HepG2 (cell line): ENCODE results near the gene SEC24D. TPM values are rescaled to one million over a fixed set of nuclear protein-coding genes. Genes with fewer than 3 reads are reported as not detected.

Experiments
- ATAC-seq: fragments of 200-7000 bp; cut with Tn5 transposase; 3 replicates; pipeline ENCODE4 v1.9.1; 2020; ENCODE audit warnings: mild to moderate bottlenecking, moderate library complexity
- BruUV-seq: library from RNA; stranded (reverse); fragments of 400-500 nt; replicated peaks from 2 replicates; lab custom pipeline; 2021; lab: Mats Ljungman, UMichigan
- CTCF ChIA-PET: fragments of 300-600 bp; formaldehyde crosslinking; extraction: SDS; loops from one replicate; lab custom pipeline; 2021; ENCODE audit warnings: low total read pairs, inconsistent platforms, low intra/inter-chr PET ratio; lab: Yijun Ruan, JAX
- POLR2A ChIA-PET: fragments of 350-600 bp; sonication (Branson Sonifier 250); formaldehyde crosslinking; loops from one replicate; lab custom pipeline; 2020; ENCODE audit warnings: antibody characterized with exemption, inconsistent platforms; lab: Yijun Ruan, JAX
- DNase-seq: peaks from one replicate; pipeline ENCODE4 v3.0.0-alpha.2; 2015; ENCODE audit warnings: low spot score
- FAIRE-seq: peaks from 3 replicates; lab custom pipeline; 2011; peaks lifted over from hg19 to GRCh38; lab: Jason Lieb, UNC
- H2AFZ ChIP-seq: one replicate; pipeline ENCODE4 v1.6.1; 2011; ENCODE audit warnings: low read length, inconsistent platforms
- H3K27ac ChIP-seq: fragments of 300-600 bp; 3 replicates; pipeline ENCODE4 v1.8.0; 2011; ENCODE audit warnings: mixed run types, mild to moderate bottlenecking, mixed read lengths, low read length, inconsistent platforms; ENCODE audit not compliant: insufficient read depth; ENCODE audit errors: extremely low read length
- H3K27me3 ChIP-seq, 2 experiments: fragments of 200-600 bp in 1 of 2; 2 replicates in 1 of 2; 3 replicates in 1 of 2; pipeline versions ENCODE4 v1.6.0 to v1.8.0; 2011; ENCODE audit warnings: low read length in 2 of 2, mild to moderate bottlenecking in 2 of 2, moderate library complexity in 2 of 2, inconsistent platforms in 1 of 2; ENCODE audit not compliant: insufficient read depth in 2 of 2, control insufficient read depth in 1 of 2
- H3K36me3 ChIP-seq, 2 experiments: fragments of 200-600 bp in 1 of 2; replicated peaks in 1 of 2; 2 replicates in 1 of 2; 3 replicates in 1 of 2; pipeline versions ENCODE4 v1.5.1 to v1.8.0; 2011; ENCODE audit warnings: low read length in 2 of 2, inconsistent platforms in 1 of 2; ENCODE audit not compliant: insufficient read depth in 2 of 2, control insufficient read depth in 1 of 2
- H3K4me1 ChIP-seq: 2 replicates; pipeline ENCODE4 v1.5.1; 2012; ENCODE audit warnings: low read length, inconsistent platforms; ENCODE audit not compliant: insufficient read depth
- H3K4me2 ChIP-seq: 2 replicates; pipeline ENCODE4 v1.6.0; 2011; ENCODE audit warnings: low read depth, low read length, inconsistent platforms
- H3K4me3 ChIP-seq, 3 experiments: fragments of 200-600 bp in 1 of 3; sonication (generic), shearing (Covaris generic) in 1 of 3; replicated peaks in 1 of 3; 2 replicates each; pipeline ENCODE4 v1.5.1; 2011 to 2016; ENCODE audit warnings: low read length in 3 of 3, inconsistent platforms in 2 of 3, low read depth in 2 of 3, mild to moderate bottlenecking in 2 of 3, control low read depth in 1 of 3, mixed read lengths in 1 of 3; ENCODE audit not compliant: insufficient read depth in 1 of 3
- H3K79me2 ChIP-seq: one replicate; pipeline ENCODE4 v1.6.1; 2011; ENCODE audit warnings: low read length, inconsistent platforms; ENCODE audit not compliant: insufficient read depth
- H3K9ac ChIP-seq: 2 replicates; pipeline ENCODE4 v1.6.0; 2011; ENCODE audit warnings: mild to moderate bottlenecking, low read depth, low read length, inconsistent platforms; ENCODE audit not compliant: insufficient read depth
- H3K9me3 ChIP-seq: 2 replicates; pipeline ENCODE4 v1.5.1; 2012; ENCODE audit warnings: mild to moderate bottlenecking, low read length
- H4K20me1 ChIP-seq: 2 replicates; pipeline ENCODE4 v1.6.0; 2011; ENCODE audit warnings: inconsistent platforms, mild to moderate bottlenecking, low read length, moderate library complexity; ENCODE audit not compliant: insufficient read depth
- AKNA ChIP-seq: sonication (generic); formaldehyde crosslinking; IDR thresholded peaks from 2 replicates; pipeline ENCODE4 v1.4.0; 2020; ENCODE audit warnings: missing genetic modification reagents, borderline replicate concordance
- BHLHE40 ChIP-seq: IDR thresholded peaks from 2 replicates; pipeline ENCODE4 v1.6.1; 2011; ENCODE audit warnings: low read length, improper control_type of control experiment
- CENPBD1 ChIP-seq: sonication (generic); formaldehyde crosslinking; IDR thresholded peaks from 2 replicates; pipeline ENCODE4 v1.8.0; 2022; ENCODE audit warnings: missing genetic modification reagents, low read depth, mild to moderate bottlenecking, borderline replicate concordance
- HOXA5 ChIP-seq: sonication (generic); formaldehyde crosslinking; IDR thresholded peaks from 2 replicates; pipeline ENCODE4 v1.4.0; 2020; ENCODE audit warnings: missing genetic modification reagents
- MED1 ChIP-seq: sonication (generic); formaldehyde crosslinking; IDR thresholded peaks from 2 replicates; pipeline ENCODE4 v1.4.0; 2020; ENCODE audit warnings: missing genetic modification reagents
- MYPOP ChIP-seq: sonication (generic); formaldehyde crosslinking; IDR thresholded peaks from 2 replicates; pipeline ENCODE4 v1.8.1; 2023; ENCODE audit warnings: mild to moderate bottlenecking, moderate library complexity, missing genetic modification reagents
- NCOA1 ChIP-seq: sonication (generic); formaldehyde crosslinking; IDR thresholded peaks from 2 replicates; pipeline ENCODE4 v1.9.0; 2021; ENCODE audit warnings: missing genetic modification reagents
- NFKBIZ ChIP-seq: IDR thresholded peaks from 2 replicates; pipeline ENCODE4 v1.6.1; 2018; ENCODE audit warnings: missing genetic modification reagents, missing compliant biosample characterization
- STAG1 ChIP-seq: sonication (generic); formaldehyde crosslinking; IDR thresholded peaks from 2 replicates; pipeline ENCODE4 v1.4.0; 2020; ENCODE audit warnings: missing genetic modification reagents
- ZFP41 ChIP-seq: sonication (generic); formaldehyde crosslinking; IDR thresholded peaks from 2 replicates; pipeline ENCODE4 v1.4.0; 2020; ENCODE audit warnings: mild to moderate bottlenecking, missing genetic modification reagents, borderline replicate concordance
- ZNF136 ChIP-seq: sonication (generic); formaldehyde crosslinking; IDR thresholded peaks from 2 replicates; pipeline ENCODE4 v1.8.1; 2022; ENCODE audit warnings: low read depth, mild to moderate bottlenecking, moderate library complexity, missing genetic modification reagents
- ZNF784 ChIP-seq: sonication (generic); formaldehyde crosslinking; IDR thresholded peaks from 2 replicates; pipeline ENCODE4 v1.5.1; 2020; ENCODE audit warnings: missing genetic modification reagents, mild to moderate bottlenecking, borderline replicate concordance
- WGBS: methylation state at CpG from one replicate; pipeline ENCODE4 v1.1.6; 2017; ENCODE audit warnings: low lambda C conversion rate; 5-methylcytosine and 5-hydroxymethylcytosine counted together
- in situ Hi-C: cut with HindIII; loops from 2 replicates; pipeline ENCODE4 v1.10.0; 2017; ENCODE audit warnings: low pct_unique_long_range_greater_than_20kb; ENCODE audit not compliant: extremely low pct_ligation_motif_present
- intact Hi-C: fragments of 100-400 bp; cut with micrococcal nuclease; formaldehyde crosslinking; loops from one replicate; pipeline ENCODE4 v1.10.0; 2022; ENCODE audit not compliant: unreplicated experiment
- polyA plus RNA-seq, 8 experiments: library from polyadenylated mRNA; depleted of rRNA in 3 of 8; stranded (reverse) in 7 of 8; unstranded in 1 of 8; fragments of >200 nt; fragmentation: Illumina TruSeq in 4 of 8; extraction: Trizol in 4 of 8; gene quantifications; 2 replicates each; pipeline versions ENCODE4 v1.2.1 to v1.2.3, GENCODE V29; 2011 to 2016; ENCODE audit warnings: low read depth in 4 of 8, missing spikeins in 1 of 8, mixed read lengths in 1 of 8; ENCODE audit not compliant: insufficient read depth in 1 of 8
- total RNA-seq, 5 experiments: library from RNA; depleted of rRNA; stranded (reverse); fragments of >200 nt; fragmentation: Illumina TruSeq; extraction: Trizol; gene quantifications; 2 replicates each; pipeline ENCODE4 v1.2.3, GENCODE V29; 2016; ENCODE audit warnings: low read depth in 1 of 5

SEC24D gene
- total and polyA plus RNA-seq, 2 of the 13 experiments (the other 11 are each of a cell fraction or from before 2014, with no cell fraction given), result 30.0 to 51.1 TPM

- in situ Hi-C loops, result no loop called here
- peaks cover 9 to 30% of the 10 kb centered on the region in 2 experiments for H3K36me3 ChIP-seq
- H4K20me1 ChIP-seq, result peaks cover 3% of the 10 kb centered on the region; the same call in 1 of the 2 replicates
- no peak overlapping the region for H2AFZ ChIP-seq
- no peak overlapping the region for H3K27ac ChIP-seq
- H3K9ac ChIP-seq, result no peak overlapping the region
- ChIA-PET CTCF (no interaction called here), POLR2A (no interaction called here)
- BruUV-seq, result no TSS peak
- peaks cover 48% of the 10 kb centered on the region for H3K4me1 ChIP-seq
- DNase-seq (no peak), FAIRE-seq (no peak), ATAC-seq (no peak)
- WGBS, result 97% methylated on average over 2 of the region's 2 CpGs
- no peaks in the 10 kb centered on the region for H3K79me2 ChIP-seq
- TF ChIP-seq ZNF784 (no peak), HOXA5 (CRISPR knock-in tag) (no peak), NCOA1 (no peak), CENPBD1 (CRISPR knock-in tag) (no peak), ZFP41 (CRISPR knock-in tag) (no peak)
- no peaks in the 10 kb centered on the region for H3K9me3 ChIP-seq
- H3K27me3 ChIP-seq, result no peaks in the 10 kb centered on the region
- no peak overlapping the region for H3K4me3 ChIP-seq
- no peak overlapping the region for H3K4me2 ChIP-seq
- intact Hi-C loops, result no loop called here
Measured at GRCh38 chr4:118754890-118755289, 81.0 kb downstream of the SEC24D start.

- no peaks in the 10 kb centered on the region for H3K79me2 ChIP-seq
- H4K20me1 ChIP-seq, result peaks cover 3% of the 10 kb centered on the region; the same call in 1 of the 2 replicates
- H2AFZ ChIP-seq, result no peak overlapping the region
- BruUV-seq, result no TSS peak
- WGBS, result 95% methylated on average over 1 of the region's 1 CpG
- in situ Hi-C loops (no loop called here), intact Hi-C loops (no loop called here)
- DNase-seq (no peak), ATAC-seq (no peak), FAIRE-seq (no peak)
- H3K4me2 ChIP-seq, result no peak overlapping the region
- peaks cover 9 to 32% of the 10 kb centered on the region in 2 experiments for H3K36me3 ChIP-seq
- no peak overlapping the region for H3K9ac ChIP-seq
- H3K4me3 ChIP-seq, result no peak overlapping the region
- no peaks in the 10 kb centered on the region; a peak in 1 of 5 replicates for H3K27me3 ChIP-seq
- no peaks in the 10 kb centered on the region for H3K9me3 ChIP-seq
- CTCF ChIA-PET, result no interaction called here
- peaks cover 37% of the 10 kb centered on the region for H3K4me1 ChIP-seq
- POLR2A ChIA-PET, result no interaction called here
- no peak overlapping the region for H3K27ac ChIP-seq
- no peak for TF ChIP-seq STAG1 (CRISPR knock-in tag)
- TF ChIP-seq MYPOP (CRISPR knock-in tag), result no peak
- no peak for TF ChIP-seq BHLHE40
- no peak for TF ChIP-seq MED1 (CRISPR knock-in tag)
- no peak for TF ChIP-seq ZNF136 (CRISPR knock-in tag)
- TF ChIP-seq NFKBIZ (CRISPR knock-in tag), result no peak
- no peak for TF ChIP-seq AKNA
Measured at GRCh38 chr4:118753685-118754084, 82.2 kb downstream of the SEC24D start.
